Measurements from ENCODE around the gene ITGB5.
A peak's percentile ranks its signal among the peaks of the same experiment; 100 is the strongest.

Gene ITGB5

GRCh38 chr3:124887177-124887931, at the start of gene ITGB5:
Gene ITGB5, minus strand, starts transcription at chr3:124887365. Its CDS starts 365 bp downstream, at chr3:124887000.
- peaks cover 47% of the 10 kb centered on the region for H3K4me1 ChIP-seq (ENCODE audit: insufficient read depth, low read length)
- H3K9ac ChIP-seq (ENCODE audit: low read depth, low read length): peak within 1 kb of the TSS; percentile 73
- no peaks in the 10 kb centered on the region for H3K9me3 ChIP-seq (ENCODE audit: control insufficient read depth, insufficient read depth, low read length)
- H3K36me3 ChIP-seq (ENCODE audit: insufficient read depth, low read length): no peaks in the 10 kb centered on the region; the same call in 1 of the 2 replicates

- no peaks in the 10 kb centered on the region for H3K36me3 ChIP-seq (ENCODE audit: insufficient read depth, low read length)
- H3K9me3 ChIP-seq (ENCODE audit: control insufficient read depth, insufficient read depth, low read length): no peaks in the 10 kb centered on the region
- H3K9ac ChIP-seq (ENCODE audit: low read depth, low read length): no peak overlapping the region
- H3K4me1 ChIP-seq (ENCODE audit: insufficient read depth, low read length): no peaks in the 10 kb centered on the region
Measured at GRCh38 chr3:124935794-124936542, 48.8 kb upstream of the ITGB5 start.

- H3K4me1 ChIP-seq (ENCODE audit: insufficient read depth, low read length): no peaks in the 10 kb centered on the region
- no peak overlapping the region for H3K9ac ChIP-seq (ENCODE audit: low read depth, low read length)
- H3K9me3 ChIP-seq (ENCODE audit: control insufficient read depth, insufficient read depth, low read length): no peaks in the 10 kb centered on the region
- H3K36me3 ChIP-seq (ENCODE audit: insufficient read depth, low read length): no peaks in the 10 kb centered on the region
Measured at GRCh38 chr3:124935264-124935663, 48.1 kb upstream of the ITGB5 start.

GRCh38 chr3:124934577-124934976, 47.4 kb upstream of the ITGB5 start, which contains the start of gene MUC13:
Gene MUC13, minus strand, starts transcription at chr3:124934751. Its CDS starts 39 bp downstream, at chr3:124934712.
- Histone ChIP-seq H3K9ac (ENCODE audit: low read depth, low read length) (no peak within 1 kb of the TSS), H3K9me3 (ENCODE audit: control insufficient read depth, insufficient read depth, low read length) (no peaks in the 10 kb centered on the region), H3K36me3 (ENCODE audit: insufficient read depth, low read length) (no peaks in the 10 kb centered on the region)

GRCh38 chr3:124928333-124929202, 41.4 kb upstream of the ITGB5 start:
- no peaks in the 10 kb centered on the region for H3K9me3 ChIP-seq (ENCODE audit: control insufficient read depth, insufficient read depth, low read length)
- no peaks in the 10 kb centered on the region for H3K36me3 ChIP-seq (ENCODE audit: insufficient read depth, low read length)
- H3K9ac ChIP-seq (ENCODE audit: low read depth, low read length): no peak overlapping the region
- H3K4me1 ChIP-seq (ENCODE audit: insufficient read depth, low read length): no peaks in the 10 kb centered on the region

More at GRCh38 chr3:124934577-124934976, 47.4 kb upstream of the ITGB5 start, which contains the start of gene MUC13:
- H3K4me1 ChIP-seq (ENCODE audit: insufficient read depth, low read length): no peaks in the 10 kb centered on the region

GRCh38 chr3:124927574-124928045, 40.4 kb upstream of the ITGB5 start:
- no peaks in the 10 kb centered on the region for H3K36me3 ChIP-seq (ENCODE audit: insufficient read depth, low read length)
- no peaks in the 10 kb centered on the region for H3K9me3 ChIP-seq (ENCODE audit: control insufficient read depth, insufficient read depth, low read length)
- no peak overlapping the region for H3K9ac ChIP-seq (ENCODE audit: low read depth, low read length)
- no peaks in the 10 kb centered on the region for H3K4me1 ChIP-seq (ENCODE audit: insufficient read depth, low read length)

- H3K36me3 ChIP-seq (ENCODE audit: insufficient read depth, low read length): no peaks in the 10 kb centered on the region
- H3K9ac ChIP-seq (ENCODE audit: low read depth, low read length): no peak overlapping the region
- H3K9me3 ChIP-seq (ENCODE audit: control insufficient read depth, insufficient read depth, low read length): no peaks in the 10 kb centered on the region
- no peaks in the 10 kb centered on the region for H3K4me1 ChIP-seq (ENCODE audit: insufficient read depth, low read length)
Measured at GRCh38 chr3:124926426-124927101, 39.4 kb upstream of the ITGB5 start.

GRCh38 chr3:124924741-124925140, 37.6 kb upstream of the ITGB5 start:
- Histone ChIP-seq H3K9me3 (ENCODE audit: control insufficient read depth, insufficient read depth, low read length) (no peaks in the 10 kb centered on the region), H3K4me1 (ENCODE audit: insufficient read depth, low read length) (no peaks in the 10 kb centered on the region), H3K9ac (ENCODE audit: low read depth, low read length) (no peak overlapping the region), H3K36me3 (ENCODE audit: insufficient read depth, low read length) (no peaks in the 10 kb centered on the region)

- H3K36me3 ChIP-seq (ENCODE audit: insufficient read depth, low read length): no peaks in the 10 kb centered on the region
- no peak overlapping the region for H3K9ac ChIP-seq (ENCODE audit: low read depth, low read length)
- no peaks in the 10 kb centered on the region for H3K9me3 ChIP-seq (ENCODE audit: control insufficient read depth, insufficient read depth, low read length)
- H3K4me1 ChIP-seq (ENCODE audit: insufficient read depth, low read length): no peaks in the 10 kb centered on the region
Measured at GRCh38 chr3:124923833-124924232, 36.7 kb upstream of the ITGB5 start.

- Histone ChIP-seq H3K9ac (ENCODE audit: low read depth, low read length) (no peak overlapping the region), H3K36me3 (ENCODE audit: insufficient read depth, low read length) (no peaks in the 10 kb centered on the region), H3K4me1 (ENCODE audit: insufficient read depth, low read length) (peaks cover 3% of the 10 kb centered on the region; the same call in 1 of the 2 replicates), H3K9me3 (ENCODE audit: control insufficient read depth, insufficient read depth, low read length) (no peaks in the 10 kb centered on the region)
Measured at GRCh38 chr3:124920718-124921117, 33.6 kb upstream of the ITGB5 start.

- no peaks in the 10 kb centered on the region for H3K36me3 ChIP-seq (ENCODE audit: insufficient read depth, low read length)
- H3K4me1 ChIP-seq (ENCODE audit: insufficient read depth, low read length): peaks cover 3% of the 10 kb centered on the region; the same call in 1 of the 2 replicates
- H3K9me3 ChIP-seq (ENCODE audit: control insufficient read depth, insufficient read depth, low read length): no peaks in the 10 kb centered on the region
- no peak overlapping the region for H3K9ac ChIP-seq (ENCODE audit: low read depth, low read length)
Measured at GRCh38 chr3:124919756-124920155, 32.6 kb upstream of the ITGB5 start.

- H3K9me3 ChIP-seq (ENCODE audit: control insufficient read depth, insufficient read depth, low read length): no peaks in the 10 kb centered on the region
- peaks cover 3% of the 10 kb centered on the region; the same call in 1 of the 2 replicates for H3K4me1 ChIP-seq (ENCODE audit: insufficient read depth, low read length)
- no peaks in the 10 kb centered on the region for H3K36me3 ChIP-seq (ENCODE audit: insufficient read depth, low read length)
- H3K9ac ChIP-seq (ENCODE audit: low read depth, low read length): no peak overlapping the region
Measured at GRCh38 chr3:124918524-124918923, 31.4 kb upstream of the ITGB5 start.

- H3K4me1 ChIP-seq (ENCODE audit: insufficient read depth, low read length): peaks cover 3% of the 10 kb centered on the region; the same call in 1 of the 2 replicates
- no peaks in the 10 kb centered on the region for H3K36me3 ChIP-seq (ENCODE audit: insufficient read depth, low read length)
- H3K9me3 ChIP-seq (ENCODE audit: control insufficient read depth, insufficient read depth, low read length): no peaks in the 10 kb centered on the region
- H3K9ac ChIP-seq (ENCODE audit: low read depth, low read length): no peak overlapping the region
Measured at GRCh38 chr3:124916837-124917409, 29.8 kb upstream of the ITGB5 start.
